Keratinocyte (primary cell): ENCODE measurements around the gene G3BP1. TPM values are rescaled to one million over a fixed set of nuclear protein-coding genes. Genes with fewer than 3 reads are reported as not detected.
A peak's percentile ranks its signal among the peaks of the same experiment; 100 is the strongest.

Experiments
- DNase-seq: peaks from one replicate; pipeline ENCODE4 v3.0.0-alpha.2; 2011; ENCODE audit warnings: low read depth, missing footprints, low spot score
- FAIRE-seq: peaks from 2 replicates; lab custom pipeline; 2011; peaks lifted over from hg19 to GRCh38; lab: Jason Lieb, UNC
- H2AFZ ChIP-seq: 2 replicates; pipeline ENCODE4 v1.6.0; 2012; ENCODE audit warnings: low read length, control low read depth, inconsistent platforms; ENCODE audit not compliant: control insufficient read depth
- H3K27ac ChIP-seq: 2 replicates; pipeline ENCODE4 v1.5.1; 2011; ENCODE audit warnings: low read length; ENCODE audit not compliant: control insufficient read depth, insufficient read depth
- H3K27me3 ChIP-seq: 3 replicates; pipeline ENCODE4 v1.6.0; 2011; ENCODE audit warnings: low read length; ENCODE audit not compliant: control insufficient read depth, insufficient read depth; ENCODE audit errors: extremely low read depth
- H3K36me3 ChIP-seq, 2 experiments: 2 replicates in 1 of 2; 3 replicates in 1 of 2; pipeline ENCODE4 v1.5.1; 2011; ENCODE audit warnings: low read length in 2 of 2, mild to moderate bottlenecking in 1 of 2; ENCODE audit not compliant: control insufficient read depth in 2 of 2, insufficient read depth in 2 of 2; ENCODE audit errors: extremely low read depth in 1 of 2
- H3K4me1 ChIP-seq: 3 replicates; pipeline ENCODE4 v1.5.1; 2011; ENCODE audit warnings: low read length; ENCODE audit not compliant: control insufficient read depth, insufficient read depth; ENCODE audit errors: extremely low read depth
- H3K4me2 ChIP-seq: 3 replicates; pipeline ENCODE4 v1.6.0; 2011; ENCODE audit warnings: low read depth, low read length; ENCODE audit not compliant: control insufficient read depth, insufficient read depth; ENCODE audit errors: extremely low read depth
- H3K4me3 ChIP-seq, 3 experiments: fragments of 200-600 bp in 1 of 3; sonication (generic) in 1 of 3; 2 replicates in 2 of 3; 3 replicates in 1 of 3; pipeline ENCODE4 v1.5.1; 2011 to 2016; ENCODE audit warnings: low read length in 3 of 3, mild to moderate bottlenecking in 3 of 3, control low read depth in 2 of 3, inconsistent platforms in 1 of 3, low read depth in 1 of 3, mixed read lengths in 1 of 3, mixed run types in 1 of 3, moderate library complexity in 1 of 3; ENCODE audit not compliant: control insufficient read depth in 2 of 3, insufficient read depth in 2 of 3; ENCODE audit errors: extremely low read depth in 1 of 3
- H3K79me2 ChIP-seq: 2 replicates; pipeline ENCODE4 v1.6.0; 2012; ENCODE audit warnings: low read length; ENCODE audit not compliant: control insufficient read depth, insufficient read depth
- H3K9ac ChIP-seq: 3 replicates; pipeline ENCODE4 v1.6.0; 2011; ENCODE audit warnings: low read length; ENCODE audit not compliant: control insufficient read depth, insufficient read depth; ENCODE audit errors: extremely low read depth
- H3K9me1 ChIP-seq: 3 replicates; pipeline ENCODE4 v1.6.0; 2011; ENCODE audit warnings: low read length; ENCODE audit not compliant: control insufficient read depth, insufficient read depth; ENCODE audit errors: extremely low read depth
- H3K9me3 ChIP-seq: 2 replicates; pipeline ENCODE4 v1.5.1; 2012; ENCODE audit warnings: low read depth, low read length; ENCODE audit not compliant: control insufficient read depth
- H4K20me1 ChIP-seq: 3 replicates; pipeline ENCODE4 v1.6.0; 2011; ENCODE audit warnings: low read length; ENCODE audit not compliant: control insufficient read depth, insufficient read depth; ENCODE audit errors: extremely low read depth
- CTCF ChIP-seq, 3 experiments: IDR thresholded peaks in 1 of 3; conservative IDR thresholded peaks in 1 of 3; optimal IDR thresholded peaks in 1 of 3; 2 replicates in 2 of 3; 3 replicates in 1 of 3; pipeline versions ENCODE3 to v1.5.1; 2011; ENCODE audit warnings: low read length in 3 of 3, mild to moderate bottlenecking in 3 of 3, moderate library complexity in 2 of 3, control low read depth in 1 of 3, inconsistent platforms in 1 of 3; ENCODE audit not compliant: insufficient read depth in 2 of 3; ENCODE audit errors: extremely low read depth in 1 of 3
- EZH2 ChIP-seq: IDR thresholded peaks from one replicate; pipeline ENCODE4 v1.6.1; 2012; ENCODE audit warnings: inconsistent platforms, mild to moderate bottlenecking, low read length, moderate library complexity
- dilution Hi-C: fragments of 300-500 bp; cut with MboI; formaldehyde crosslinking; loops from one replicate; pipeline ENCODE4 v1.7.0; 2020; ENCODE audit warnings: low sequenced_read_pairs; ENCODE audit not compliant: extremely low pct_ligation_motif_present
- polyA plus RNA-seq, 5 experiments: library from polyadenylated mRNA; depleted of rRNA in 3 of 5; stranded (reverse) in 3 of 5; stranded (forward) in 1 of 5; unstranded in 1 of 5; fragments of >200 nt; gene quantifications; 1 replicate in 1 of 5; 2 replicates in 3 of 5; 3 replicates in 1 of 5; pipeline versions ENCODE4 v1.2.1 to v1.2.3, GENCODE V29; 2011 to 2012; ENCODE audit warnings: missing spikeins in 2 of 5, low read depth in 1 of 5, low replicate concordance in 1 of 5

Gene G3BP1
- polyA plus RNA-seq, 1 donor (not counting 4 experiments of a cell fraction or from before 2014, with no cell fraction given): 137 TPM

- H3K4me1 ChIP-seq: peaks cover 64% of the 10 kb centered on the region
- TF ChIP-seq CTCF (optimal IDR thresholded peaks at IDR 0.05 in 1 of 3, IDR thresholded peaks at IDR 0.05 in 1 of 3, conservative IDR thresholded peaks at IDR 0.05 in 1 of 3; ENCODE audit: extremely low read depth in 1 of 3, insufficient read depth in 2 of 3, low read length in 3 of 3) (no peak), EZH2 (no peak)
- peak overlapping the region; percentile 90 for H3K27ac ChIP-seq
- H4K20me1 ChIP-seq: no peaks in the 10 kb centered on the region
- peaks cover 0 to 16% of the 10 kb centered on the region in 2 experiments for H3K36me3 ChIP-seq
- FAIRE-seq: no peak
- H3K4me3 ChIP-seq: no peak overlapping the region
- H2AFZ ChIP-seq: peak overlapping the region; percentile 35
- no peaks in the 10 kb centered on the region for H3K79me2 ChIP-seq
- no peak for DNase-seq
- H3K4me2 ChIP-seq: peak overlapping the region; percentile 74
- no peaks in the 10 kb centered on the region for H3K9me1 ChIP-seq
- H3K9me3 ChIP-seq: no peaks in the 10 kb centered on the region
- peak overlapping the region; percentile 67 for H3K9ac ChIP-seq
- dilution Hi-C loops: no loop called here
- H3K27me3 ChIP-seq: no peaks in the 10 kb centered on the region
Measured at GRCh38 chr5:151740958-151741373, 30.8 kb upstream of the G3BP1 start.

- peak; percentile 79 for DNase-seq
- dilution Hi-C loops: no loop called here
- Histone ChIP-seq H3K9me3 (no peaks in the 10 kb centered on the region), H3K4me3 (no peak overlapping the region), H3K9ac (peak overlapping the region; percentile 67), H4K20me1 (no peaks in the 10 kb centered on the region), H3K4me2 (peak overlapping the region; percentile 28), H3K36me3 (peaks cover 1 to 16% of the 10 kb centered on the region in 2 experiments), H3K79me2 (no peaks in the 10 kb centered on the region), H3K27me3 (no peaks in the 10 kb centered on the region), H2AFZ (no peak overlapping the region), H3K4me1 (peaks cover 72% of the 10 kb centered on the region), H3K27ac (peak overlapping the region; percentile 90), H3K9me1 (no peaks in the 10 kb centered on the region)
- no peak for TF ChIP-seq EZH2
- no peak for TF ChIP-seq CTCF (optimal IDR thresholded peaks at IDR 0.05 in 1 of 3, IDR thresholded peaks at IDR 0.05 in 1 of 3, conservative IDR thresholded peaks at IDR 0.05 in 1 of 3; ENCODE audit: extremely low read depth in 1 of 3, insufficient read depth in 2 of 3, low read length in 3 of 3)
- peak; percentile 66 for FAIRE-seq
Measured at GRCh38 chr5:151741678-151742423, 29.9 kb upstream of the G3BP1 start.
